Retinal pigment epithelial cell (primary cell): ENCODE data around the gene TAF6L.
"Not testable (repeated sequence)": the region's sequence is repeated elsewhere in the genome, so short reads cannot be mapped to it uniquely, and the experiment has no call there.

Source experiments
- DNase-seq: peaks from one replicate; pipeline ENCODE4 v3.0.0-alpha.2; 2010; ENCODE audit warnings: low read depth
- H3K4me3 ChIP-seq: 2 replicates; pipeline ENCODE4 v1.5.1; 2011; ENCODE audit warnings: mild to moderate bottlenecking, low read length, control low read depth, moderate library complexity
- CTCF ChIP-seq: conservative IDR thresholded peaks from 2 replicates; pipeline ENCODE4 v1.5.1; 2011; ENCODE audit warnings: low read depth, low read length, control low read depth, inconsistent platforms

TAF6L gene

GRCh38 chr11:62752177-62752785 is 18.9 kb upstream of the TAF6L start:
- no peak overlapping the region for H3K4me3 ChIP-seq
- TF ChIP-seq CTCF = no peak
- no peak for DNase-seq

- no peak for TF ChIP-seq CTCF
These were observed 18.0 kb upstream of the TAF6L start for GRCh38 chr11:62752994-62753735.

GRCh38 chr11:62753736-62754603 is 17.2 kb upstream of the TAF6L start, which contains the start of gene ZBTB3:
Gene ZBTB3 (minus strand): TSS chr11:62754160. CDS start chr11:62753664, 496 bp downstream.
- TF ChIP-seq CTCF = no peak
- peak within 1 kb of the TSS; percentile 97 for H3K4me3 ChIP-seq
- peak; percentile 99 for DNase-seq

More at GRCh38 chr11:62752994-62753735, 18.0 kb upstream of the TAF6L start:
- H3K4me3 ChIP-seq = peak overlapping the region; percentile 97
- no peak for DNase-seq

- DNase-seq = no peak
- H3K4me3 ChIP-seq = no peak overlapping the region
- no peak for TF ChIP-seq CTCF
These were observed 16.0 kb upstream of the TAF6L start for GRCh38 chr11:62755086-62755615.

- no peak overlapping the region for H3K4me3 ChIP-seq
- no peak for TF ChIP-seq CTCF
- DNase-seq = no peak
These were observed 13.1 kb upstream of the TAF6L start for GRCh38 chr11:62757846-62758788.

GRCh38 chr11:62760867-62761227 is 10.3 kb upstream of the TAF6L start:
- DNase-seq = not testable (repeated sequence)
- H3K4me3 ChIP-seq = peak overlapping the region; percentile 92
